ENCODE measurements around the gene STRN4. TPM values are rescaled to one million over a fixed set of nuclear protein-coding genes. Genes with fewer than 3 reads are reported as not detected.

Gene STRN4
- total and polyA plus RNA-seq, 4 donors = 9.5 to 29.9 (median 24.8) TPM

GRCh38 chr19:46687438-46688145 is 58.7 kb downstream of the STRN4 start:
- Histone ChIP-seq H3K27ac (ENCODE audit: low read depth in 1 of 2, low read length in 2 of 2) (no peak overlapping the region), H3K9ac (ENCODE audit: low read depth in 1 of 2, low read length in 2 of 2) (no peak overlapping the region), H3K4me3 (ENCODE audit: low read depth in 1 of 3, low read length in 3 of 3) (no peak overlapping the region), H3K9me3 (ENCODE audit: control insufficient read depth in 4 of 4, low read length in 3 of 4) (no peaks in the 10 kb centered on the region), H3K4me1 (ENCODE audit: control insufficient read depth in 4 of 4, insufficient read depth in 4 of 4, low read length in 3 of 4) (no peaks in the 10 kb centered on the region), H3K36me3 (ENCODE audit: control insufficient read depth in 4 of 4, insufficient read depth in 3 of 4, low read depth in 1 of 4, low read length in 3 of 4) (peaks cover 14 to 73% (median 61%) of the 10 kb centered on the region in 4 donors), H3K27me3 (ENCODE audit: control insufficient read depth in 4 of 4, insufficient read depth in 4 of 4, low read length in 3 of 4) (no peaks in the 10 kb centered on the region)
- WGBS = 93% methylated on average over 6 of the region's 6 CpGs
- no peak for DNase-seq (ENCODE audit: low spot score)
- TF ChIP-seq NR2F2 (IDR thresholded peaks at IDR 0.05) (no peak), SP1 (IDR thresholded peaks at IDR 0.05) (no peak), REST (IDR thresholded peaks at IDR 0.05) (no peak), HNF4A (conservative IDR thresholded peaks at IDR 0.05) (no peak), FOXA1 (IDR thresholded peaks at IDR 0.05) (no peak), JUND (IDR thresholded peaks at IDR 0.05) (no peak)
- TF ChIP-seq, protein P1, sequence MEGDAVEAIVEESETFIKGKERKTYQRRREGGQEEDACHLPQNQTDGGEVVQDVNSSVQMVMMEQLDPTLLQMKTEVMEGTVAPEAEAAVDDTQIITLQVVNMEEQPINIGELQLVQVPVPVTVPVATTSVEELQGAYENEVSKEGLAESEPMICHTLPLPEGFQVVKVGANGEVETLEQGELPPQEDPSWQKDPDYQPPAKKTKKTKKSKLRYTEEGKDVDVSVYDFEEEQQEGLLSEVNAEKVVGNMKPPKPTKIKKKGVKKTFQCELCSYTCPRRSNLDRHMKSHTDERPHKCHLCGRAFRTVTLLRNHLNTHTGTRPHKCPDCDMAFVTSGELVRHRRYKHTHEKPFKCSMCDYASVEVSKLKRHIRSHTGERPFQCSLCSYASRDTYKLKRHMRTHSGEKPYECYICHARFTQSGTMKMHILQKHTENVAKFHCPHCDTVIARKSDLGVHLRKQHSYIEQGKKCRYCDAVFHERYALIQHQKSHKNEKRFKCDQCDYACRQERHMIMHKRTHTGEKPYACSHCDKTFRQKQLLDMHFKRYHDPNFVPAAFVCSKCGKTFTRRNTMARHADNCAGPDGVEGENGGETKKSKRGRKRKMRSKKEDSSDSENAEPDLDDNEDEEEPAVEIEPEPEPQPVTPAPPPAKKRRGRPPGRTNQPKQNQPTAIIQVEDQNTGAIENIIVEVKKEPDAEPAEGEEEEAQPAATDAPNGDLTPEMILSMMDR (IDR thresholded peaks at IDR 0.05; ENCODE audit: low read depth, low read length, missing input control) = no peak
- TF ChIP-seq, protein P2, sequence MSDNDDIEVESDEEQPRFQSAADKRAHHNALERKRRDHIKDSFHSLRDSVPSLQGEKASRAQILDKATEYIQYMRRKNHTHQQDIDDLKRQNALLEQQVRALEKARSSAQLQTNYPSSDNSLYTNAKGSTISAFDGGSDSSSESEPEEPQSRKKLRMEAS (IDR thresholded peaks at IDR 0.05) = no peak

- Histone ChIP-seq H3K9me3 (ENCODE audit: control insufficient read depth in 4 of 4, low read length in 3 of 4) (no peaks in the 10 kb centered on the region), H3K36me3 (ENCODE audit: control insufficient read depth in 4 of 4, insufficient read depth in 3 of 4, low read depth in 1 of 4, low read length in 3 of 4) (peaks cover 10 to 54% (median 42%) of the 10 kb centered on the region in 4 donors), H3K9ac (ENCODE audit: low read depth in 1 of 2, low read length in 2 of 2) (no peak overlapping the region), H3K27ac (ENCODE audit: low read depth in 1 of 2, low read length in 2 of 2) (no peak overlapping the region), H3K27me3 (ENCODE audit: control insufficient read depth in 4 of 4, insufficient read depth in 4 of 4, low read length in 3 of 4) (no peaks in the 10 kb centered on the region), H3K4me3 (ENCODE audit: low read depth in 1 of 3, low read length in 3 of 3) (no peak overlapping the region), H3K4me1 (ENCODE audit: control insufficient read depth in 4 of 4, insufficient read depth in 4 of 4, low read length in 3 of 4) (no peaks in the 10 kb centered on the region)
- TF ChIP-seq, protein P3, sequence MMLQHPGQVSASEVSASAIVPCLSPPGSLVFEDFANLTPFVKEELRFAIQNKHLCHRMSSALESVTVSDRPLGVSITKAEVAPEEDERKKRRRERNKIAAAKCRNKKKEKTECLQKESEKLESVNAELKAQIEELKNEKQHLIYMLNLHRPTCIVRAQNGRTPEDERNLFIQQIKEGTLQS (IDR thresholded peaks at IDR 0.05) = no peak
- TF ChIP-seq, protein P1 (IDR thresholded peaks at IDR 0.05; ENCODE audit: low read depth, low read length, missing input control) = no peak
- no peak for TF ChIP-seq EGR1 (IDR thresholded peaks at IDR 0.05; ENCODE audit: low read depth in 2 of 2)
- no peak for TF ChIP-seq YY1 (IDR thresholded peaks at IDR 0.05)
- TF ChIP-seq, protein P2 (IDR thresholded peaks at IDR 0.05) = no peak
- WGBS = 92% methylated on average over 3 of the region's 3 CpGs
- DNase-seq (ENCODE audit: low spot score) = no peak
These were observed 61.1 kb downstream of the STRN4 start for GRCh38 chr19:46685189-46685588.

Measured in liver (tissue), 9 donors.